Fibroblast of skin of left quadriceps (primary cell): ENCODE measurements around the gene ZSCAN26.
A peak's percentile ranks its signal among the peaks of the same experiment; 100 is the strongest.
"Not testable (repeated sequence)": the region's sequence is repeated elsewhere in the genome, so short reads cannot be mapped to it uniquely, and the experiment has no call there.

ENCODE experiments used
- DNase-seq, 2 experiments: peaks; one replicate each; pipeline ENCODE4 v3.0.0-alpha.2; 2013; ENCODE audit warnings: low read depth in 2 of 2

Gene ZSCAN26

DNA sequence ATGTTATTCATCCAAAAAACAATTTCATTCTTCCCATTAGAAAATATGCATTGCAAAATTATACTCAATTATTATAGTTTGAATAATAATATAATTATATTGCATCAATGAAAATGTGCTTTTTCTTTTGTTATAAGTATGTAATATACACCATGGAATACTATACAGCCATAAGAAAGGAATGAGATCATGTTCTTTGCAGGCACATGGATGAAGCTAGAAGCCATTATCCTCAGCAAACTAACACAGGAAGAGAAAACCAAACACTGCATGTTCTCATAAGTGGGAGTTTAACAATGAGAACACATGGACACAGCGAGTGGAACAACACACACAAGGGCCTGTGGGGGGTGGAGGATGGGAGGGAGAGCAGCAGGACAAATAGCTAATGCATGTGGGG lies 9.9 kb upstream of the ZSCAN26 start:
- DNase-seq, result no peak

DNA sequence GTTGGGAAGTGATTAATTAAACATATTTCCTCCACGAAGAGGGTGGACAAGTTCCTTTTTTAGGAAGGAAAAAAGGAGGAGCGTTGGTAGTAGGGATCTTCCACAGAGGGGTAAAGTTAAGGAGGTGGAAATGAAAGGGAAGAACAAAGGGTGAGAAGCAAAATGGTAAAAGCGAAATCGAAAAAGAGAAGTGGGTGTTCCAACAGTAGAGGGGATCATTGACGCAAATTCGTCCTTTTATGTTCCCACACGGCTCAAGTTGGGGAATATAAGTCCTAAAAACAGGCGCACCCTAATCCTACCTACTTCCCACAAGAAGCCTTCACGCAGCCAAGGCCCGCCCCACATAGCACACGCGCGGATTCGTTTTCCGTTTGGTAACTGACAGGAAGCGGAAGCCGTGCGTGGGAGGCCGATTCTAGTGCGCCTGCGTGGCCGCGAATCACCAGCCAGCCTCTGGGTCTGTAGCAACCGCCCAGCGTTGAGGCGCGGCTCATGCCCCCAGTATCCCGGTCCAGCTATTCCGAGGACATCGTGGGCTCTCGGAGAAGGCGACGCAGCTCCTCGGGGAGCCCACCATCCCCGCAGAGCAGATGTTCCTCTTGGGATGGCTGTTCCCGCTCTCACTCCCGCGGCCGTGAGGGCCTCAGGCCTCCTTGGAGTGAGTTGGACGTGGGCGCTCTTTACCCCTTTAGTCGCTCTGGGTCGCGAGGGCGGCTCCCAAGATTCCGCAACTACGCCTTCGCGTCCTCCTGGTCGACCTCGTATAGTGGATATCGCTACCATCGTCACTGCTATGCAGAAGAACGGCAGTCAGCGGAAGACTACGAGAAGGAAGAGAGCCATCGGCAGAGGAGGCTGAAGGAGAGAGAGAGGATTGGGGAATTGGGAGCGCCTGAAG lies 7.8 kb upstream of the ZSCAN26 start, which contains the start of gene NKAPL:
NKAPL (plus strand) TSS at position 421 of the 901 bp plus-strand sequence; CDS start at position 496, 75 bp downstream.
- peak in 1 of 2 experiments; percentile 28 for DNase-seq

DNA sequence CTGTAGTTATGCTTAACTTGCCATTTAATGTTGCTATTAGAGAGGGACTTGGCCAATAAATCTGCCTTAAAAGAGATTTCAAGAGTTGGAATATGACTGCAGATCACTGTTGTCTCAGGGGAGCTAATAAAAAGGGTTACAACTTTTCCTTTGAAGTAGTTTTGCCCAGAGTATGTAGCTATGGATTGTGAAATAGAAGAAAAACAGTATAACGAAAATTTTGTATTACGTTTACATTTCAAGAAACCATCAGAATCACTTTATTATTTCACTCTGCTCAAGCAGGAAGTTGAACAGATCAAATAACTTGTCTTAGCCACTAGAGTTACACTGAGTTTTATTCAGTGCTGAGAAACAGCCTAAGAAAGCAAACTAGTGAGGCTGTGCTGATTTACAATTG lies 3.0 kb upstream of the ZSCAN26 start:
- no peak for DNase-seq

DNA sequence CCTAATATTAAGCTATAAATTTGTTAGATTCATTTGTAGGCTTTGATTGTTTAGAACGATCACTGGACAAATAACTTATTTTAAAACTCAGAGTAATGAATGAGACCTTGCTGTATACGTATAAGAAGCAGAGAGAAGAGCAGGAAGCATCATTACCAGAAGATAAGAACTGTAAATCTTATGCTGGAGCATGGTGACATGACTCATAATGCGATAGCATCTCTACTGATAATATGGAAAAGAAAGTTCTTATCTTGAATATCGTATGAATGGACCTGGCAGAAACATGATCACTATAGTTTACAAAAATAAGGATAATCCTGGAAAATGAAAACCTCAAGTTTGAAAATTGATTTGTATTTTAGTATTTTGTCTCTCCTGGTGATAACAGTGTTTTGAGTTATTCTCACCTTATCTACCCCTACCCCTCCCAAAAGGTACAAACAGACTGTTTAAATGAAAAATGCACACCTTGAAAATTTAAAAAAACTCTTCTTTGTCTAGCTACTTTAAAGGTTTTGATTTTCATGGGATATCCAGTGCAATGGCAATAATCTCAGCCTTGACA lies 2.0 kb upstream of the ZSCAN26 start:
- no peak for DNase-seq

DNA sequence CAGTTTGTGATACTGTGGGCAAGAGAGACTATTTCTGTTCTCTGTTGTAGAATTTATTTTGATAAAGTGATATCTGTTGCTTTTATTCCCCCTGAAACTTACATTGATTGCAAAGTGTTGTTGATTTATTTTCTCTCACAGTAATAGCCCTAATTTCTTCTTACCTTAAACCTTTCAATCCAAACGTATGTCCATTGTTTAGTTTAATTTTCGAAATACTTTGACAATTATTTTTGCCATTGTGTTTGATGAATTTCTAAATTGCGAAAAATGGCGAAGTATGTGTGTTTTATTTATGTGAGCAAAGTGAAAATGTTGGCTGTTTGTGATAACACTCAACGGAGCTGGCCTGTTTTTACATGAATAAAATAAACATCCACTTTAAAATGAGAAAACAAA lies 381 bp upstream of the ZSCAN26 start:
- no peak for DNase-seq

DNA sequence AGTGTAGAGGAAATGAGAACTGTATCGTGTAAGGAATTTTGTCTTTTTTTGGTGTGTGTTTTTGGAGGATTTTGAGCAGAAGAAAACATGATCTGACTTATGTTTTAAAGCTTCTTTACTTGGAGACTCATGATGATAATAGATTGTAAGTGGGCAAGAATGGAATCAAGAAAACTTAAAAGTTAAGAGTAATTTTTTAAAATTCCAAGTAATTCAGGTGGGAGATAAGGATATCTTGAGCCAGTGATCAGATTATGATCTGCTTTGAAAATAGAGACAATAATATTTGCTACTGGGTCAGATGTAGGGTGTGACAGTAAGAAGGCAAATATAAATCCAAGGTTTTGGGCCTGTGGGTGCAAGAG lies 734 bp downstream of the ZSCAN26 start:
- no peak for DNase-seq

DNA sequence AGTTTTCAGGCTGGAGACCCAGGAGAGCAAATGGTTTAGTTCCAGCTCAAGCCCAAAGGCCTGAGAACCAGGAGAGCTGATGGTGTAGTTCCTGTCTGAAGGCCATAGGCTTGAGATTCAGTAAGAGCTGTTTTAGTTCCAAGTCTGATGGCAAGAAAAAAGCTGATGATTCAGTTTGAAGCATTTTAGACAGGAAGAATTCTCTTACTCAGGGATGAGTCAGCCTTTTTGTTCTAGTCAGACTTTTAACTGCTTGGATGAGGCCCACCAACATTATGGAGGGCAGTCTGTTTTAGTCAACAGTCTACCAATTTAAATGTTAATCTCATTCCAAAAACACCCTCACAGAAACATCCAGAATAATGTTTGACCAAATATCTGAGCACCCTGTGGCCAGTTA lies 2.5 kb downstream of the ZSCAN26 start:
- DNase-seq, result peak; percentile 53

DNA sequence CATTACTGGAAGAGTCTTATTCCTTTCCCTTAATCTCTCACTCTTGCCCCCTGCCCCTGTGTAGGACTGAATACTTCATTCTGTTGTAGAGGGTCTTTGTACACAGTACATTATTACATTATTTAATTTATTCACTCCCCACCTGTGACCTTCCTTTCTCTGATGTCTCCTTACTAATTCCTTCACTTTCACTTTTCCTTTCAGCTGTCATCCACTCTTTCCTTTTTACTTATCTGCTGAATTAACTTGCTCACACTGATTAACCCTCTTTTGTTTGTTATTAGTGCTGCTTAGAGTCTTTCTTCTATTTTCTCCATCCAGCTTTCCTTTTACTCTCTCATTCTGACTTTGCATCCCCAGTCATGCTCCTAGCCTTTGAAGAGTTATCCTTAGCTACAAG lies 7.9 kb downstream of the ZSCAN26 start:
- DNase-seq, result no peak

DNA sequence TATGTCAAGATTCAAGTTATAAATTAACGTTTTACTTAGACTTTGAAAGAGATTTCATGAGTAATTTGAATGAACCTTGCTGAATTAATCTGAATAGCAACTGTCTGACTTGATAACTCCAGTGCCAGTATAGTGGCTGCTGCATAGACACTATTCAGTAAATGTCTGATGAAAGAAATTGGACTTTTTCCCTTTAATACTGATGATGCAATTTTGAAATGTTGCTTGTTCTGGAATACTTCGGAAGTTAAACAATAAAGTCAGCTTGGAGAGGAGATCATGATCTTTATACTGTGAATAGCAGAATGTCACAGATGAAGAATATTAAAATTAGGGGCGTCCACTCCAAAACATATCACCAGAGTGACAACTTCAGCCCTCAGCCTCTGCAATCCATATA lies 10.8 kb downstream of the ZSCAN26 start:
- DNase-seq, result no peak

DNA sequence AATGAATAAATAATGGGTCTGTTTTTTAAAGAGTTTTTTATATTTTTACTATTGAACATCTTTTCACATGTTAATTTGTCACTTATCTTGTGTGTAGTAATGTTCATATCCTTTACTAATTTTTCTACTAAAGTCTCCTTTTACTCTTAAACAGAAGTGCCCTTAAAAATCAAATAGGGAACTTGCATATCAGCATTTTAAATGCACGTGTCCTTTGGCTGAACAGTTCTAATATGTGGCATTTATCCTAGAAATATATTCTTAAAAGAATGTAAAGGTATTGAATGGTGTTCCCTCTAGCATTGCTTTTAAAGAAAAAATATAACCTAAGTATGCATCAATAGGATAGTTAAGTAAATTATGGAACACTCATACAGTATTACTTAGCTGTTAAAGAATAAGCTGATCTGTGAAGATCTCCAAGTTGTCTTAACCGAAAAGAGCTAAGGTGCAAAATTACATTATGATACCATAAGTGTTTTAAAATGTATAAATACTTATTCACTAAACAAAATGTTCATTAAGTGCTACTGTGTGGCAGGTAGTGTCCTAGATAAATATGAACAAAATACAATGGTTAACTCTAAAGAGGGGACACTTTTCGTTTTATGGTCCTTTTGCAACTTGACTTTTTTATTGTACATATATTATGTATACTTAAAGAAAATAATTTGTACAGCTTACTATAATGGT lies 13.8 kb downstream of the ZSCAN26 start:
- DNase-seq, result no peak

DNA sequence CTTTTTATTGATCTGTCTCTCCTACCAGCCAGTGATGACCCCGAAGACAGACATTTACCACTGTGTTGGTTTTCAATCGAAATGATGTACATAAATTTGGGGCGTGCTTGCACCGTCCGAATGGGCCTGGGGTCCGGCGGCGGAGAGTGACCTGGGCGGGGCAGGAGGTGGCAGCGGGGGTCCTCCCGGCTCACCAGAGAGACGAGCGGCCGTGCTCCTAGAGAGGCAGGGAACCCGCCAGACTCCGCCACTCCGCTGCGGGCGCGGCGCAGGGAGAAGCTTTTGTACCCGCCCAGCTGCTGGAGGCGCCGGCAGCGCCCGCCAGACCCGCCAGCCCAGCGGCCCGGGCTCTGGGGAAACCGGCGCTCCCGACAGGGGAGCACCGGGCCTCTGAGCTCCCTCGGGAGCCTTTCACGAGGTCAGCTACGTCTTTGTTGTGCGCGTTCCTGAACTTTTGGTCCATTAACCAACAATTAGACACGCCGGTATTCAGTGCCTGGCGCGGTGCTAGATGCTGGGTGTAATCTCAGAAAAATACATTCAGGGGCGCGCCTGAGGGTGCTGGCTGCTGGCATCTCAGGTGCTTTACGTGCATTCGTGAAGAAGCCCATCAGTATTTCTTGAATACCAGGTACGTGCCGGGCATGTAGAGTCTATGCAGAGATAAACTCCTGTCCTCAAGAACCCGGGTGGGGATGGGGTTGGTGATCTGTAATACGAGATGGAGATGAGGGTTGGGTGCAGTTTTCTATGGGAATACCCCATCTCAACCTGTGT lies 14.5 kb downstream of the ZSCAN26 start, which contains the start of gene PGBD1:
PGBD1 (plus strand) TSS at position 285 of the 777 bp plus-strand sequence. CDS start 2,242 bp downstream, outside the sequence.
- peak; percentile 44 to 46 for DNase-seq

DNA sequence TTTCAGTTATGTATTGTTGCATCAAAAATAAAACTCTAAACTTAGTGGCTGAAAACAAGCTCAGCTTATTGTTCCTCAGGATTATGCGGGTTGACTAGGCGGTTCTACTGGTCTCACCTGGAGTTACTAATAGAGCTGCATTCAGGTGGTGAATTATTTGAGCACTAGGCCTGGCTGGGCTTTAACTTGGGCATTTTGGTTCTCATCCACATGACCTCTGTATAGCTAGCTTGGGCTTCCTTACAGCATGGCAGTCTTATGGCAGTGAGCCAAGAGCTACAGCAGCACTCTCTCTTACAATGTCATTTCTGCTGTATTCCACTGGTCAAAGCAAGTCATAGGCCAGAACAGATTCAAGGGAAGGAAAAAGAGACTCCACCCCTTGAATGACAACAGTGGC lies 16.0 kb downstream of the ZSCAN26 start:
- no peak for DNase-seq

DNA sequence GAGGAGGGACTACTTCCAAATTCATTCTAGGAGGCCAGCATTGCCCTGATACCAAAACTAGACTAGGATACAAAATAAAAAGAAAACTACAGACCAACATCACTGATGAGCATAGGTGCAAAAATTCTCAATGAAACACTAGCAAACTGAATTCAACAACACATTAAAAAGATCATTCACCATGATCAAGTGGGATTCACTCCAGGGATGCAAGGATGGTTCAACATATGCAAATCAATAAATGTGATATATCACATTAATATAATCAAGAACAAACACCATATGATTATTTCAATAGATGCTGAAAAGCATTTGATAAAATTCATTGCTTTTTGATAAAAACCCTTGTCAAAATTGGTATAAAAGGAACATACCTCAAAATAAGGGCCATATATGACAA lies 24.6 kb downstream of the ZSCAN26 start:
- DNase-seq, result no peak

DNA sequence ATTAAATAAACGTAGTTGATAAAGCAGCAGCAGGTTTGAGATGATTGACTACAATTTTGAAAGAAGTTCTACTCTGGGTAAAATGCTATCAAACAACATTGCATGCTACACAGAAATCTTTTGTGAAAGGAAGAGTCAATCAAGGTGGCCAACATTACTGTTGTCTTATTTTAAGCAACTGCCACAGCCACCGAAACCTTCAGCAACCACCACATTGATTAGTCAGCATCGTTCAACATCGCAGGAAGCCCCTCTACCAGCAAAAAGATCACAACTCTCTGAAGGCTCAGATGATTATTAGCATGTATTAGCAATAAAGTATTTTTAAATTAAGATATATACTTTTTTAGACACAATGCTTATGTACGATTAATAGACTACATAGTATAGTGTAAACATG lies 28.4 kb downstream of the ZSCAN26 start:
- DNase-seq, result no peak

DNA sequence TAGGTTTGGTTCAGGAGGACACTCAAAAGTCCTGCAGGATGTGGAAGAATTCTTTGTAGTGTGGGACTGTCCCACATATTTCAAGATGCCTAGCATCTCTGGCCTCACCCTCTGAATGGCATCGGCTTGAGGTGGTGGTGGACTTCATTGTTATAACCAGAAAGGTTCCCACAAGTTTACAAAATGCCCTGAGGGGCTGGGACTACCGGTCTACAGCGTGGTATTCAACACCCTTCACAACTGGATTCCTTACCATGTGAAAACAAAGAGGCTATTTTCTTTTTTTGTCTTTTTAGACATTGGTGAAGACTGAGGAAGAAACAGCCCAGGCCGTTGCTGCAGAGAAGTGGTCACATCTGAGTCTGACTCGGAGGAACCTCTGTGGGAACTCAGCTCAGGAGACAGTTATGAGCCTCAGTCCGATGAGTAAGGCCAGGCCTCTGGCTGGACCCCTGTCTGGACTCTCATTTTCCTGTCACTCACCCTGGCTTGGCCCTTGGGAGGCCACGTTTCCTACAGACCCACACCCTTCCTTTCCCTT lies 29.6 kb downstream of the ZSCAN26 start:
- no peak for DNase-seq

DNA sequence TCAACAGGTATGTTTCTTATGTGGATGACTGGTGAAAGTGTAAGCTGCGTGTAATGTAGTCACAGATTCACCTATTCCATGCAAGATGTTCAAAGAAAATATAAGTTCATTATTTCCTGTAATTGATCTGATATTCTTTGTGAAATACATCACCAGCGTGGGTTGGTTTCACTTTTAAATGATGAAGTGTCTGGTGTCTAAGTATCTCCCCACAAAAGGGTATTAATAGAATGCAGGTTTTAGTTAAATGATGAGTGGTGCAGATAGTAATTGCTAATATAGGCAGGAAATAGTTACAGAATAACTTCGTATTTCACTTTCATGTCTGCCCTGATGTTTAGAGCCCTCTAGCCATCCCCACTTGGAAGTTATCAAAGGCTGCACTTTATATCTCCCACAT lies 36.6 kb downstream of the ZSCAN26 start:
- DNase-seq, result no peak

DNA sequence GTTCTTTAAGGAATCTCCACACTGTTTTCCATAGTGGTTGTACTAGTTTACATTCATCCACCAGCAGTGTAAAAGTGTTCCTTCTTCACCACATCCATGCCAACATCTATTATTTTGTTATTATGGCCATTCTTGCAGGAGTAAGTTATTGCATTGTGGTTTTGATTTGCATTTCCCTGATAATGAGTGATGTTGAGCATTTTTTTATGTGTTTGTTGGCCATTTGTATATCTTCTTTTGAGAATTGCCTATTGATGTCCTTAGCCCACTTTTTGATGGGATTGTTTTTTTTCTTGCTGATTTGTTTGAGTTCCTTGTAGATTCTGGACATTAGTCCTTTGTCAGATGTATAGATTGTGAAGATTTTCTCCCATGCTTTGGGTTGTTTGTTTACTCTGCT lies 39.4 kb downstream of the ZSCAN26 start:
- DNase-seq, result not testable (repeated sequence)

DNA sequence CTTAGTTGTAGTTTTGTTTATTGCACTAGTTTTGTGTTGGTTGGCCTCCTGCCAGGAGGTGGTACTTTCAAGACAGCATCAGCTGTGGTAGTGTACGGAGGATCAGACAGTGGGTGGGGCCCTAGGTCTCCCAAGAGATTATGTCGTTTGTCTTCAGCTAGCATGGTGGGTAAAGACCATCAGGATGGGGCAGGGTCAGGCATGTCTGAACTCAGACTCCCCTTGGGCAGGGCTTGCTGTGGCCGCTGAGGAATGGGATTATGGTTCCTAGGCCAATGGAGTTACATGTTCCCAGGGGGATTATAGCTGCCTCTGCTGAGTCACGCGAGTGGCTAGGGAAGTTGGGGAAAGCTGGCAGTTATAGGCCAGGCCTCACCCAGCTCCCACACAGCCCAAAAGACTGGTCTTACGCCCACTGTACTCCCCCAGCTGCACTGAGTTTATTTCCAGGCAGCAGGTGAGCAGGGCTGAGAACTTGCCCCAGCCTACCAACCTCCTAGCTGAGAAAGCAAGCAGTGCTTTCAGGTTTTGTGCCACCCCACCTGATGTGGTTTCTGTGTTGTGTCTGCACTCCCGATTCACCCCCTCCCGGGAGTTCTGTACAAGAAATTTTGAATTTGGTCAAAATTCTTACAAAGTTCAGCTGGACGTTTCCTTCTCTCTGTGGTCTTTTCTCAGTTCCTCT lies 44.3 kb downstream of the ZSCAN26 start:
- DNase-seq, result no peak

DNA sequence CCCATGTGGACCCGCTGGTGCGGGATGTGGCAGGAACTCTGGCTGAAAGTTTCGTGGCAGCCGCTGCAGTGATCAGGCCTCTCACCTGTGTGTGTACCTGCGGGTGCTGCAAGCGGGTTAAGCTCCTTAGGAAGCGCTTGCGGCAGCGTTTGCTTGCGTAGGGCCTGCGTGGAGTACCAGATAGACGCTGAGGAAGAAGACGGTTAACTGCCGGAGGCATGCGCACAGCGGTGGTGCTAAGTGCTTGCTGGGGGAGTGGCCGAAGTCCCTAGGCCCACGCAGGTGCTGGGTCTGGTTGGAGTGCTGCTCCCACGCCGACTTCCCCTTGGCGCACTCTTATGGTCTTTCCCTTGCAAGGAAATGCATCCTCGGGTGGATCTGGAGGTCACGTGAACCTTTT lies 46.0 kb downstream of the ZSCAN26 start:
- DNase-seq, result no peak

DNA sequence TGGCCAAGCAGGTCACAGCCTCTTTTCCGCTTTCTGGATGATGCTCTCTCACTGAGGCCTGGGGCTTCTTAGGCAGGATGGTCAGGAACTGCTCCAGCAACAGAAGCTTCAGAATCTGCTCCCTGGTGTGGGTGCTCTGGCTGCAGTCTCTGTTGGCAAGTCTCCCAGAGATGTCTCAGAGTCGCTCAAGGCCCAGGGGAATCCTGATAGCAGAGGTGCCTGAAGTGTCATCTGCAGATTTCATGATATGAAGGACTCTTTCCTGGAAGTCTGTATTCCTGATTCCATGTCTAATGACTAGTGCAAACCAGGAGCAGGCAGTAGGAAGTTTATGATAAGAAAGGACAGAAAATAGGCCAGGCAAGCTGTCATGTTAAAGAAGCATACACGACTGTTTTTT lies 48.7 kb downstream of the ZSCAN26 start:
- DNase-seq, result no peak

DNA sequence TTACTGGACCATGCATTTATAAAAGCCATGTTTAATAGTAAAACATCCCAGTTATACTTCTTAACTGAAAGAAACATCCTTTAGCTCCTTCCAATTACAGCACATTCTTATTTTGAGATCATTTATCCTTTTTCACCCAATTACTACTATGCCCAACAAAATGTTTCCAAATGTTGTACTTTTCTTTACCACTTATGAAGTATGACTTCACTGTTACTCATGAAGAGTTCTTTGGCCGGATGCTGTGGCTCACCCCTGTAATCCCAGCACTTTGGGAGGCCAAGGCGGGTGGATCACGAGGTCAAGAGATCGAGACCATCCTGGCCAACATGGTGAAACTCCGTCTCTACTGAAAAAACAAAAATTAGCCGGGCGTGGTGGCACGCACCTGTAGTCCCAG lies 50.9 kb downstream of the ZSCAN26 start:
- not testable (repeated sequence) for DNase-seq
